ENCODE measurements around the gene OMP.

- no peak for TF ChIP-seq CTCF (IDR thresholded peaks at IDR 0.05; ENCODE audit: poor library complexity)
- TF ChIP-seq EZH2 (IDR thresholded peaks at IDR 0.05; ENCODE audit: borderline replicate concordance): no peak
- no peak for TF ChIP-seq EZH2phosphoT487 (IDR thresholded peaks at IDR 0.05; ENCODE audit: low read depth, severe bottlenecking, unreplicated experiment)
These were observed 29.8 kb upstream of the OMP start for GRCh38 chr11:77072851-77073327.
